AG10803 (cell line): ENCODE results near the gene SSNA1.

ENCODE experiments used
- DNase-seq: peaks from one replicate; pipeline ENCODE4 v3.0.0; 2010; ENCODE audit warnings: low read depth
- H3K4me3 ChIP-seq: 2 replicates; pipeline ENCODE4 v1.5.1; 2011; ENCODE audit warnings: mild to moderate bottlenecking, low read length, control low read depth
- TF ChIP-seq, protein P1 (sequence below): conservative IDR thresholded peaks from 2 replicates; pipeline ENCODE4 v1.5.1; 2011; ENCODE audit warnings: mild to moderate bottlenecking, low read length, control low read depth, inconsistent platforms

The SSNA1 gene

DNA sequence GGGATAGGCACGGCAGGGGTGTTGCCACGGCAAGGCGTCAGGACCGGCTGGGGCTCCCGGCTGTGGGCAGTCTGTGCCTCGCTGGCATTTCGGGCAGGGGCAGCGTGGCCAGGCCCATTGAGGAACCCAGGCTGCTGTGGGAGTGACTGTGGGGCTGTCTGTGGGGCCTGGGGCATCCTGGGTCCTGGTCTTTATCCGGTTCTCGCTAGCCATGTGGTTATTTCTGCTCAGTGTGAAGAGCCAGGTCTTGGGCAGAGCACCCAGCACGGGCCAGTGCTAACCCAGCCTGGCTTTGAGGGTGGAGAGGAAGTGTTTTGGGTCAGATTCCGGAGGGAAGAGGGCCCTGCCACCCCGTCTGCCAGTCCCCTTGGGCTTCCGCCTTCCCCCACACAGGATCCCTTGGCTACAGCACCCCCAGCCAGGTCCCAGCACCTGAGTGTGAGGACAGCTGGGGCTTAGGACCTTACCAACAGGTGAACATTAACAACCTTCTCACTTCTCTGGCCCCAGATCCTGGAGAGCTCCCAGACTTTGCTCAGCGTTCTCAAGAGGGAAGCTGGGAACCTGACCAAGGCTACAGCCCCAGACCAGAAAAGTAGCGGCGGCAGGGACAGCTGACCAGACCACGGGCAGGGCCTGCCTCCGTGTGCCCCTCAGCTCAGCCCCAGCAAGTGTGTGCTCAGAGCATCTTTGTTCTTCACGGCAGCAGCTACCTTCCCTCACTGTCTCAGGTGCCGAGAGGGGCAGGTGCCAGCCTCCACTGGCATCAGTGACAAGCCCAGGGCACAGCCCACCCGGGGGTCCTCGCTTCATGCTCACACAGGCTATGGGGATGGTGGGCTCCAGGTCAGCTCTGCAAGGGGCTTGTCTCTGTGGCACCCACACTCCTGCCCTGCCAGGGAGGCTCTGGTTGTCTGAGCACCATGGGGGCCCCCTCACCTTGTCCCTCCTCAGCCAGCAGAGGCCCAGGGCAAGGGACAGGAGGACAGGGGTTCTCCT lies 1.1 kb downstream of the SSNA1 start:
- peak overlapping the region; percentile 96 for H3K4me3 ChIP-seq
- DNase-seq: no peak
- TF ChIP-seq, protein P1, sequence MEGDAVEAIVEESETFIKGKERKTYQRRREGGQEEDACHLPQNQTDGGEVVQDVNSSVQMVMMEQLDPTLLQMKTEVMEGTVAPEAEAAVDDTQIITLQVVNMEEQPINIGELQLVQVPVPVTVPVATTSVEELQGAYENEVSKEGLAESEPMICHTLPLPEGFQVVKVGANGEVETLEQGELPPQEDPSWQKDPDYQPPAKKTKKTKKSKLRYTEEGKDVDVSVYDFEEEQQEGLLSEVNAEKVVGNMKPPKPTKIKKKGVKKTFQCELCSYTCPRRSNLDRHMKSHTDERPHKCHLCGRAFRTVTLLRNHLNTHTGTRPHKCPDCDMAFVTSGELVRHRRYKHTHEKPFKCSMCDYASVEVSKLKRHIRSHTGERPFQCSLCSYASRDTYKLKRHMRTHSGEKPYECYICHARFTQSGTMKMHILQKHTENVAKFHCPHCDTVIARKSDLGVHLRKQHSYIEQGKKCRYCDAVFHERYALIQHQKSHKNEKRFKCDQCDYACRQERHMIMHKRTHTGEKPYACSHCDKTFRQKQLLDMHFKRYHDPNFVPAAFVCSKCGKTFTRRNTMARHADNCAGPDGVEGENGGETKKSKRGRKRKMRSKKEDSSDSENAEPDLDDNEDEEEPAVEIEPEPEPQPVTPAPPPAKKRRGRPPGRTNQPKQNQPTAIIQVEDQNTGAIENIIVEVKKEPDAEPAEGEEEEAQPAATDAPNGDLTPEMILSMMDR: no peak

DNA sequence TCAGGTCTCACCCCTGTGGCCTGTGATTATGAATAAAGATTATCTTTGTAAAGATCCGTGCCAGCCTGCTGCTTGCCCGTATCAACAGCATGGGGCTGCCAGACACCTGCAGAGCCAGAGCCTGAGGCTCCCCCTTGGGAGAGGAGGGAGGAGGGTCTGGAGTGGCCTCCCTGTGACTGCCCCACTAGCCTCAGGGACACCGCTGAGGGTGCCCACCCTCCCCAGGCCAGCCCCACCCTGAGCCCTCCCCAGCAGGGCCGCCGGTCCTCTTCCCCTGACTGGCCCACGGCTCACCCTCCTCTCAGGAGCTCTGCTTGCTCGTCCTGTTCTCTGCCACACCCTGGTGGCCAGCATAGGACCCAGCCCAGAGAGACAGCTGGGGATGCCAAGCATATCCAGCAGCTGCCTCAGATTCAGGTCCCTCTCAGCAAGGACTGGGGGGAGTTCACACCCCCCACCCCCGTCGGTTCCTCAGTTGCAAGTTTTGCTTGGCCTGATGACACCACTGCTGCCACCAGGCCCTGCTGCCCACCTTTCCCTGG lies 1.9 kb downstream of the SSNA1 start:
- TF ChIP-seq, protein P1: no peak
- no peak overlapping the region; the same call in 1 of the 2 replicates for H3K4me3 ChIP-seq
- no peak for DNase-seq

DNA sequence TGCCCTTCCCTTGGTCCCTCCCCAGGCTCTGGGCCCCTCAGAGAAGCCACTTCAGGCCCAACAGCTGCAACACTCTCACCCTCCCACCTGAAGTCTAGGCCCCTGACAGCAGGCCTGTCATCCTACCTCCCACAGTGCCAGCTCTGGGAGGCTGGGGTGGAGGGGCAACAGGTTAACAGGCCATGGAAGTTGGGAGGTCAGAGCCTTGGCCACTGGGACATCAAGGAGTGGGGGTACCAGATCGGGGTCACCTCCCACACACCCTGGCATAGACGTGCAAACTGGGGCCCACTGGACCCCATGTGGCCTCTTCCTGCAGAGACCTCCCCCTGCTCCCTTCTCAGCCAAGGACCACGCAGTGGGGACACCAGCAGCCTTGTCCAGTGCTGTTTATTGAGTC lies 2.8 kb downstream of the SSNA1 start:
- DNase-seq: no peak
- no peak overlapping the region for H3K4me3 ChIP-seq
- TF ChIP-seq, protein P1: no peak

DNA sequence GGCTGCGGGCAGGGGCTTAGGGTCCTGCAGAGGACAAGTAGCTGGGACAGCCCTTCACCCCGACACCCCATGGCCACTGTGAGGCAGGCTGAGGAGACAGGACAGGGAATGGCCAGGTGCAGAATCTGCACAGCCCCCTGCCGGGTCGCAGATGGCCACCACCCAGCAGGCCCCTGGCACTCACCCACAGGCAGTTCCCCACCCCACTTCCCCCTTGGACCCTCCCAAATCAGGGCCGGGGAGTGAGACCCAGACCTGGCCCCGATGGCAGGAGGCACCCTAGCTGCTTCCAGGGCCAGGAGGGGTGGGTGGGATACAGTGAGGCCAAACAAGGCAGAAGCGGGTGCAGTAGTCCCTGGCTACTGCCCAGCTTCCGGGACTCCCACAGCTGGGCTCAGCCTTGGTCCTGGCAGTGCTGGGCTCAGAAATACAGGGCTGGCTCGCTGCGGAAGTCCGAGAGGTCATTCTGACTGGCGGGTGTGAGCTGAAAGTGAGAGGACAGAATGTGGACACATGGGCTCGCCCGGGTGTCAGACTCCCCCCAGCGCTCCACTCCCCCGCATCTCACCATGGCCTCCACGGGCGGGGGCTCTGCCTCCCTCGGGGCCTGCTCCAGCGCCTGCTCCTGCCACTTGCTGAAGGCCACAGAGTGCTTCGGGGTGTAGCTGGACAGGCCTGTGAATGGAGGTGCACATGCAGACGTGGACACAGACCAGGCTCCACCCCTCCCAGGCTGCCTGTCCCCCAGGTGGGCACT lies 3.4 kb downstream of the SSNA1 start:
- TF ChIP-seq, protein P1: no peak
- H3K4me3 ChIP-seq: no peak overlapping the region
- DNase-seq: no peak

DNA sequence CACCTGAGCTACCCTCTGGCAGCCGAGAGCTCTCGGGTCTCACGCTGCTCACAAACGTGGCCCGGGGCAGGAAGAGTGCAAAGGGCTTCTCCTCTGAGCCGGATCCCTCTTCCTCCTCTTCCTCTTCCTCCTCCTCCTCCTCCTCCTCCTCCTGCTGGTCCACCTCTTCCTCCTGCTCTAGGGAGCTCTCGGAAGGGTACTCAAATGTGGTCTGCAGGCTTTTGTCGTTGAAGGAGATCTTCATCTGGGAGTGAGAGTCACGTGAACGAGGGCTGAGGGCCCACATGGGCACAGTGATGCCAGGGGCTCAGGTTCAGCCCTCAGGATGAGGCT lies 3.9 kb downstream of the SSNA1 start:
- no peak overlapping the region for H3K4me3 ChIP-seq
- TF ChIP-seq, protein P1: no peak
- DNase-seq: no peak

DNA sequence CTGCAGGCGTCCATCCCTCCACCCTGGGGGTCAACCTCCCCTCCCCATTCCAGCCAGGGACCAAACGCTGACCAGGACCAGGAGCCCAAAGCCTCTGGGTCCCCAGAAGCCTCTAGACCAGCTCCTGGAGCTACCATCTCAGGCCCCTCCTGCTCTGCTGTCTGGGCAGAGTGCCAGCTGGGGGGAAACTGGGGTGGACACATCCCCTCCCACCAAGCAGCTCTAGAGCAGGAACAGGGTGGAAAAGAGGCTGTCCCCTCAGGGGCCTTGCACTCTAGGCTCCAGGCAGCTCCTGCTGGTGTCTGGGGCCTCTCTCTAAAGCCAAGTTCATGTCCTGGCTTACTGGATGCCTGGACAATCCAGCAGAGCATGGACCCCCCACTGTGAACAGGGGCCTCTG lies 4.4 kb downstream of the SSNA1 start:
- no peak for DNase-seq
- no peak overlapping the region for H3K4me3 ChIP-seq
- TF ChIP-seq, protein P1: no peak
